ENCODE results near the gene KLF9.

The KLF9 gene

DNA sequence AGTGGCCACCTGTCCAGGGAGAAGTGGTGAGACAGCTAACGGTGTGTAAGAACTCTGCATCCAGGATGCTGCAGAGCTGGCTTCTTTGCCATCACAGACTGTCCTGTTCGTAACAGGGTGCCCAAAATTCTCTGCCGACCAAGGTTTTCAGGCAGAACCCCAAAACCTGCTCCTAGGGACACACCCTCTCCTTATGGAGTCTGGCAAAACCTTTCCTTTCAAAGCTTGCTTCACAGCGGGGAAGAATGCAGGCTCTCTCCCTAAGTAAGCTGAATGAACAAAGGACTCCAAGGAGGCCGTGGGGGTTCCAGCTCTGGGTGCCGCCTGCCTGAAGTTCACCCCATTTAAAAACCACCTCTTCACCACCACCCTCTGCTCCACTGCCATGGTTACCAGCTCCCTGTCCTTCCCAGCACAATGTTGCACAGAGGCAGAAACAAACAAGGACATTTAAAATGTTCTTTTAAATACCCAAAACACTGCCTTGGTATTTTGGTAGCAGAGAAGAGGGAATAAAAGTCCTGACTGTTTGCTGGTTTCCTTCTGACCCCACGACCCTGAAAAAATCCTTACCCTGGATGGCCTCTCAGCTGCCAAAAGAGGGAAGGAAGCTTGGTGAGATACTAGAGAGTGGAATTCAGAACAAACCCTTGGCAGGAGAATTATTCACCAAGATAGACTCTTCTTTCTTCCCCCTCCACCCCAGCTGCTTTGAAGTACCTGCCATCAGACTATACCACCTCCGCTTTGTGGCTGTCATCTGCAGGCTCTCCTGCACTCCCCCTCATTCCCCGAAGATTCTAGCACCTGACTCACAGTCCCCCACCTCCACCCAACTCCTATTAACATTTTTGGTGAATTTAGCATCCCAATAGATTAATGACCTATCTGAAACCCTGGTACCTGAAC, 7.1 kb upstream of the KLF9 start:
- DNase-seq, result peak; percentile 24 to 85

DNA sequence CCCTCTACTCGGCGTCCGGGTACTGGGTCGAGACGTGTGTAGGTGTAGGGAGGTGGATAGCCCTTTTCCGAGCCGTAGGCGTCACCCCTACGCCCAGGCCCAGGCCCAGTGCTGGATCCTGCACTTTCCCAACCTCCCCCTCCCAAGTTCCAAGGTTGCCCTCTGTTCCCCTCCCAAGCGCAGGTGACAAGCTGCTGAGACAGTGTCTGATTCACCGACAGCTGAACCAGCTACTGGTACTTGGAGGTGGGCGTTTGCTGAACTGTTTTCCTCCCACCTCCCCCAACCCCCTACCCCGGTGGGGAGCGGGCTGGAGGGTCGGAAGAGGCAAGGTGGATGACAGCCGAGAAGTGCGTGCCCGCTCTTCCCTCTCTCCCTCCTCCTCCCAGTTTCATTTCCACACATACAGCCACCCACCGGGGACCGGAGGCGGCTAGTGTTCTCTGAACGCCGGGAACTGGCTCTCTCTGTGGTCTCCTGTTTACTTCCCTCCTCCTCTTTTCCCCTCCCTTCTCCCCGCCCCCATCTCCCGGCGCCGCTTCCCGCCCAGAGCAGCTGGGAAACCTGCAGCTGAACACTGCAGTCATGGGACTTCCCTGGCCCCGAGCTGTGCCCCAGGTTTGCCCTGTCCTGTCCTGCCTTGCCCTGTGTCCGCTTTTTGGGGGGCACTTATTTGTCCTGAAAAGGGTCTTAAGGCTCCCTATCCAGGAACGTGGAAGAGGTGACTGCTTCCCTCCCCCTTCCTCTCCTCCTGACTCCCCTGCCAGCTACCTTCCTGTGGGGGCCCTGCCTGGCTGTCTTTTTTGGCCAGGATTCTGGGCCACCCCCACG, 6.2 kb upstream of the KLF9 start:
- DNase-seq, result peak; percentile 59 to 81

DNA sequence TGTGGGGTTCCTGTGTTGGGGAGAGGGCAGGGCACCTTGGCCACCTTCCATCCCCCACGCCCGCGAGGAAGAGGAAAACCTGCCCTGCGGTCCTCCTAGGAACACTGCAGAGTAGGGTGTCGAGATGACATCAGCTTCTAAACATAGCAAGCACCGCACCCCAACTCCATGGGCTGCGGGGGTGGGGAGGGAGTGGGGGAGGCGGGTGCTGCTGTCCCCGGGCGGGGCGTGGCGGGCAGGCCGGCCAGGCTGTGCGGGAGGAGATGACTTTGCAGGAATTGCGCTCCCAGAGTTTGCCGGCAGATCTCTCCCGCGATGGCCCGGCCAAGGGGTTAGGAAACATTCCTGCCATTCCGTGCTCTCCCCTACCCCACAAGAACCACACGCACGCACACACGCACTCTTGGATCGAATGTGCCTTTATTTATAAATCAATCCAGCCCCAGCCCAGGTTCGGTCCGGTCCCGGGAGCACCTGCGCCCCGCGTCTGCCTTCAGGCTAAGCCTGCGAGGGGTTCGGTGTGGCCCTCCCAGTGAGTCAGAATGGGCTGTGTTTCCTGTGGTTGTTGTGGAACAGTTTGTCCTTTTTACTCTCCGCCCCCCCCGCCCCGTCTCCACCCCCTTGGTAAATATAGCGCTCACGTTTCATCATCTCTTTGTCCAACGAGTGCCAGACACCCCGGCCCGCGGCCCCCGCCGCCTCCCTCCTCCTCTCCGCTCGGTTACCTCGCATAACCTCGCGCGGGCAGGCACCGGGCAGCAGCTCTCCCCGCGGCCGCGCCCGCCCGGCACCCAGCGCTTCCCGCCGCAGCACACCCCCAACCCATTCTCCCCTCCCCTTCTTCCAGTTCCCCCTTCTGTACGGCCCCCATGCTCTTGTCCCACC, 5.3 kb upstream of the KLF9 start:
- DNase-seq, result peak; percentile 78 to 86

DNA sequence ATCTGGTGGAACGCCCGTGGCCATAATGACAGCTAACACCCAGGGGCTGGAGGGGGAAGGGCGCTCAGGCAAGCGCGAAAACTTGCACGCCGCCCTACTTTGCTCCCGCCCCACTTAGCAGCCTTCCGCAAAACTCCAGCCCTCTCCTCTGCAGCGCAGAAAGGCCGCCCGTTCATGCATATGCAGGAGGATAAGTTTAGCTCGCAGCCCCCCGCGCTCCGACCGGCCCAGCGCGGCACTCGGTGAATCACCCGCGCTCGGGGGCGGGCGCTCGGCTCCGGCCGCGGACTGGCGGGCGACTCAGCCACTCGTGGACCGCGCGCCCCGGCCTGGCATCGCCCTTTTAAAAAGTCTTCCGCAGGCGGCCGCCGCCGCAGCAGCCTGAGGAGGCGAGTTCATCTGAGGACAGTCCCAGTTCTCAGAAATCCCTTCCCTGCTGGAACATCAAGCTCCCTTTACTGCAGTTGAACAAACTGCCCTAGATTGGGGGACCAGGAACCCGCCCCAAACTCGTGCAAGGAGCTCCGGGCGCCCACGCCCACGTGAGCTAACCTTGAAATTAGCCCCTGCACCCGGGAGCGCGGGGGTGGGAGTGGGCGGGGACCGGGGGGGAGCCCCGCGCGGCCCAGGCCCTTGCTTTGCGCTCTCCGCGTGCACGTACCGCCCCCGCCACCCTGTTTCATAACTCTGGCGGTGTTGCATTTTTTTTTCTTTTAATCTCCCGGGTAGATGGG, 4.5 kb upstream of the KLF9 start:
- peak; percentile 88 to 92 for DNase-seq

DNA sequence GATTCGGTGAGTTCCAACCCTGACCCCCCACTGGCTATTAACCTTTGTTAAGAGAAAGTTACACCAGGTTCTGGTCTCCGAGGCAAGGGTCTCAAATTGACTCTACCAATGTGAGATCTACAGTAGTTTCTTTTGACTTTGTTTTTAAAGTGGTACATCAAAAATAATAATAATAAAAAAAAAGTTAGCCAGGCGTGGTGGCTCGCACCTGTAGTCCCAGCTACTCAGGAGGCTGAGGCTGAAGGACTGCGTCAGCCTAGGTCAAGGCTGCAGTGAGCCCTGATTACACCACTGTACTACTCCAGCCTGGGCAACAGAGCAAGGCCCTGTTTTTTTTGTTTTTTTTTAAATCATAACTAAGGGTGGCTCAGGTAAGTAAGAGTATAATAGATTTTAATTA, 1.0 kb upstream of the KLF9 start:
- DNase-seq, result no peak

DNA sequence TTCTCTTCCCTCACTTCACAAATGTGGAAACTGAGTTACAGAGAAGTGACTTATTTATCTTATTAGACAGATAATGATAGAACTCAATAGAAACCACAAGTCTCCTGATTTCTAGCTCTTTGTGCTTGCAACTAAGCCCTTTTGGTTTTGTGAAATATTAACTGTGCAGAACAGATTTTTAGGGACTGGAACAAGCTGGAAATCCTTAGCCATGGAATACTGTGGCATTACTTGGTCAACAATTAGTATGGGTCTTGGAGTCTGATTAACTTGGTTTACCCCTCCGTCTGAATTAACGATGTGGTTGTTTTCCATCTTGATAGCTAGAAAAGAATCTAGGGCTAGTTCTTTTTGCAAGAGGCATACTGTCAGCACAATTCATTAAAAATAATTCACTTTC, 584 bp upstream of the KLF9 start:
- DNase-seq, result no peak

DNA sequence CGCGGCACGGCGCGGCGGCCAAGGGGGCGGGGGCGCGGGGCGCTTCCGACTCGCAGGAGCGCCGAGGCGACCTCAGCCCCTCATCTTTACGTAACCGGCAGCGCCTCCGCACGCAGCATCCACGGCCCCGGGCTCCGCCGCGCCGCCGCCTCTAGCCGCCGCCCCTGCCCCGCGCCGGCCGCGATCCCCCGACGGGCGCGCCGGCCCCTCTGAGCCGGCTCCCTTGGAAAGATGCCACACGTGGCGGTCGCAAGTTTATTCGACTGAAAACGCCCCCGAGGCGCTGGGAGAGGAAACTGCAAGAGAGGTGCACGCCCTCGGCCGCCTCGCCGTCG, 1.0 kb downstream of the KLF9 start:
- DNase-seq, result peak in 1 of 2 experiments; percentile 62

DNA sequence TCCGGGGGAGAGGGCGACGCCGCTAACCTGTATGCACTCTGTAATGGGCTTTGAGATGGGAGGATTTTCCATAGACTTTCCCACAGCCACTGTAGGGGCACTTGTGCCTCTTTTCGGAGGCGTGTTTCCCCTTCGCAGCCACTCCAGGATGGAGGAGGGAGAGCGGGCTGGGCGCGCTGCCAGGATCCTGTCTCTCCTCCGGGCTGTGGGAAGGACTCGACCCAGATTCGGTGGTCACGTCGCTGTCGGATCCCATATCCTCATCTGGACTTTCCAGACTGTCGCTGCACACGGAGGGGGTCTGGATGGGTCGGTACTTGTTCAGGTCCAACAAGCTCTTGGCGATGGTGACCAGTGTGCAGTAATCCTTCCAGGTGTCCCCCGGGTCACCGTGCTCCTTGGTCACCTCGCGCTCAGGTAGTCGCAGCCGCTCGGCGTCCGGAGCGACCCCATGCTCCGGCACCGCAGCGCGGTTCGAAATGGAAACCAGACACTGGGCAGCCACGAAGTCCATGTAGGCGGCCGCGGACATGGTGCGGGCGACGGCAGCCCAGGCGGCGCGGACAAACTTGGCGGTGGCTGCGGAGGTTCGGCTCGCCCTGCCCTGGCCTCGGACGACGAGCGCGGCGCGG, 1.5 kb downstream of the KLF9 start:
- peak; percentile 32 to 36 for DNase-seq

DNA sequence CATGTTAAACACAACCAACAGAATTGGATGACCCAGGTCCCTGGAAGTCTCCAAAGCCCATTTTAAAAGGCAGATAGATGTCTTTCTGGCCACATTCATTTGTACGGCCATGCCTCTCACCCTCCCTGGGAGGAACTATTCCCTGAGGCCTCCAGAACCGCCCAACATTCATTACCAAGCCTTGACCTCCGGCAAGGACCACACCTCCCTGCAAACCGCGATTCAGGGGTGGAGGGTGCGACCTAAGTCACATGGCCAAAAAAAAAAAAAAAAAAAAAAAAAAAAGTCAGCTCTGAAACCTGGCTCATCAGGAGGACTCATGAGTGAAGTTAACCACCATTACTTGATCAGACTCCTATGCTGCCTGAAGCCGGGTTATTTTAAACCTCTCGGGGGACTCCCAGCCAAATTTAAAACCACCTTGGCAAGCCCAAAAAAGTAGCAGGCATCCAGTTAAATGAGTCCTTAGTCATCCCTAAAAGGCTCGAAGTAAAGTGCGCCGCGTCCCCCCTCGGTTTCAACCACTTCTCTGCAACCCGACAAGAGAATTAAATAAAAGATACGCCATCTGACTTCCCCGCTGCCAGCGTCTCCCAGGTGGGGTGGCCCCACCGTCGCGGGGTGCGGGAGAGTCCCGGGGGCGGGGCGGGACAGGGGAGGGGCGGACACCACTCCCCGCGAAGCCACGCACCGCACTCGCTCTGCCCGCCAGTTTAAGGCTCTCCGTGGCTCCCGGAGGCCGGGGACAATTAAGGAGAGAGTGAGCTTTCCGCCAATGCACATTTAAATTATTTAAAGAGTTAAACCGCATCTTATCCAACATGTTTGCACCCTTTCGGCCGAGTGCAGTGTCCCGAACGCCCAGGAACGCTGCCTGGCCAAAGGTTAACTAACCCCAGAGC, 2.3 kb downstream of the KLF9 start:
- DNase-seq, result peak; percentile 67 to 68

DNA sequence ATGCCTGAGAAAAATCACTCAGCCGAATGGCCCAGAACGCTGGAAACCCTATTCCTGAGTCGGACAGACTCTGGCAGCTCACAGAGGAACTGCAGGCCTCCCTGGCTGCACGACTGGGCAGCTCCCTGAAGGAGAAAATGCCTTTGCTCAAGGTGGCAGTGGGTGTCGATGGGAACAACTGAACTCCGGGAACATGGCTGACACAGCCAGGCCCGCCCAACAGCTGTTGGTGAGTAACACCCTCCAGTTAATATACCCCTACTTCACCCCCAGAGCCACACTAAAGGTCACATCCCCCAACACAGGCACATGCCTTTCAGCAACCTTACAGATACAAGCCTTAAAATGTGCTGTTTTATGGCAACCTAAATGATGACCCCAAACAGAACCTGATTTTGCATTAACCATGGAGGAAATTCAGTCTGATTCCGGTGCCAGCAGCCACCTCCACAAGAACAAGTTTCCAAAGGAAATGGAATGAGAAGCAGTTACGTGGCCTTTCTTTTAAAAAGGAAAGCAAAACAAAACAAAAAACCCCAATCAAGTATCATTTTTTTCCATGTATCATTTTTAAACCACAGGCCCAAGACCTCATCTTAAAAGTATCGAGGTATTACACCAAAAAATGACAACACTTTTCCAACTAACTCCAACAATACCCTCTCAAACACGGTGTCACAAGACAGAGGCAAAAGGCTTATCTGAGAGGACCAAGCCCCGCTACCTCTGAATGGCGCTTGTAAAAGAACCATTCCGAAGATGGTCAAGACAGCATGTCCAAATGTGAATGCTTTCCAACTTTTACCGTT, 3.1 kb downstream of the KLF9 start:
- peak in 1 of 2 experiments; percentile 63 for DNase-seq

DNA sequence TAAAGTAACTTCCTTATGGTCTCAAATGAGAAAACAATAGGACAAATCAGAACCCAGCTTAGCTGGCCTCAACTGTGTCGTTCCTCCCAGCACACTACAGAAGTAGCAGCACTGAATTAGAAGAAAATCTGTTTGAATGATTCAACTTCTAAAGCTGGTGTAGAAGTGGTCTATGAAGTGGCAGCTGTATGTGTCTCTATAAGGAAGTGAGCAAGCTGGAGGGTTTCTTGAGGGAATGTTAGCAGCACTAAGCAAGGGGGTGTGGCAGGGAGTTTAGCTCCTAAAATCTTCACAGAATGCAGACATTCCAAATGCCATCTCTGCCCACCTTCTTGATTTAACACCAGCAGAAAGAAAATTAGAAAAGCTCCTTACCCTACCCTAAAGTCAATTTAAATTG, 4.1 kb downstream of the KLF9 start:
- no peak for DNase-seq

DNA sequence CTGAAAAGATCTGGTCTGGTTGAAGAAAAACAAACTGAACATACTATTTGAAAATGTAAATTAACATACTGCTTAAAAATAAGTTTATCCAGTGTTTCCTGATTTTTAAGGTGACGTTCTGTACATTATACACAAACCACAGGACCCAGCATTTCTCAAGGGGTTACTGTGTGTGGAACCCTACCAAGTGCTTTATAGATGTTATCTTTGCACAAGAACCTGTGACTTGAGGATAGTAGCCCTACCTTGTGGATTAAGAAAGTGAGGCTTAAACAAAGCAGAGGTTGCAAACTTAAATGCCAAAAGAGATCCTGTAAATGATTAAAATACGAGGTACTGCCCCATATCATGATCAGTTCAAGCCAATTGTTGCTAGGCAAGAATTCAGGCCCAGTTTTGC, 4.7 kb downstream of the KLF9 start:
- DNase-seq, result no peak

DNA sequence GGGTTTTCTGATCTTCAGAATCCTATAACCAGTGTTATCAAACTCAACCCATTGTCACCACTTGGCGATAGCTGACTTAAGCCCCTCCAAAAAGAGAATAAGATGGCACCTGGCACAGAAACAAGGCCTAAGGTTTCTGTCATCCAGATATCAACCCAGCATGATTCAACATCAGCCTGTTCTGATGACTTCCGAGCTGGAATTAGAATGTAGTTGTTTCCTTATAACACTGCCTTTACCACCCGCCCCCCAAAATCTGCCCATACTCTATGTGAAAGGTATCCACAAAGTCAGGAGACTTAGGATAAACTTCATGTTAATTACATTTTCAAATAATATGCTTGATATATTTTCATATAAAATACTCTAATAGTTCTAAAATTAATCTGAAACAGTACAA, 5.2 kb downstream of the KLF9 start:
- no peak for DNase-seq

DNA sequence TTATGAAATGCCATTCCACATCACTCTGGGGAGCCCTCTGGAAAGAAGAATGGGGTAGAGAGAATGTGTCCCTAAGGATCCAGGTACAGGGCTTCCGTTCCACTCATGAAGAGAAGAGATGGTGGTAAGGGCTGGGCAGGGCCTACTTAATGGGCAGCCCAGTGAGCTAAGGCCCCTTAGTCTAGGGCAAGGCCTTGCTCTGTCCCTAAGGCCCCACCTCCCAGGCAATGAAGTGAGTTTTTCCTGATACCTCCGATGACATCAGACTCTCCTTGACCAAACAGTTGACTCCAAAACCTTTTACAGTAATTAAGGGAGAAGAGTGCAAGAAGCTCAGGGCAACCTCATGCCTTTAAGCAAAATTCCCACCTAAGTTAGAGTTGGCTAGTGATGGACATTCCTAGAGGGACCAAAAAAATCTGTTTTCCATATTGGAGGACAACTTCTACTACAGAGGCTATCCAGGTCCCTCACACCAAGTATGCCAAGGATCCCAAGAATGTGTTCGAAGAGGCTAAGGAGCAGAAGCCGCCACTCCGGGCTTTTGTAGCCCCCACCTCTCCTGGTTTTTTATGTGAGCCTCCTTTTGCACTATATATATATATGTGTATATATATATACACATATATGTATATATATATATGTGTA, 5.9 kb downstream of the KLF9 start:
- DNase-seq, result no peak

DNA sequence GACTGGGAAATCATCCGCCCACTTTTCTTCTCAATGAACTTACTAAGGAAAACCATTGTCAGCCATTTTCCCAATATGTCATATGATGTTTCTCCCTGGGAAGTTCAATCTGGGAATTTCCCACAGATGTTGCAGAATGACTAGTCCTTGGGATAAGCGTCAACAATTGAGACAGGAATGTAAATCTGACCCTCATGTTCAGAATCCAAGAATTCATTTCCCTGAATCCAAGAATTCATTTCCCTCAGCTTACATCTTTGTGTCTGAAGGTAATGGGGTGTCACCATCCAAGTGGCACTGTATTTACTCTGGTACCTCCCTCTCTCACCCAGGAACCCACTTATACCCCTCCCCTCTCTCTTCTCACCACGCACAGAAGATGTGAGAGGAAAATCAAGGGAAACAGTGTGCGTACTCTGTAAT, 7.4 kb downstream of the KLF9 start:
- no peak for DNase-seq

DNA sequence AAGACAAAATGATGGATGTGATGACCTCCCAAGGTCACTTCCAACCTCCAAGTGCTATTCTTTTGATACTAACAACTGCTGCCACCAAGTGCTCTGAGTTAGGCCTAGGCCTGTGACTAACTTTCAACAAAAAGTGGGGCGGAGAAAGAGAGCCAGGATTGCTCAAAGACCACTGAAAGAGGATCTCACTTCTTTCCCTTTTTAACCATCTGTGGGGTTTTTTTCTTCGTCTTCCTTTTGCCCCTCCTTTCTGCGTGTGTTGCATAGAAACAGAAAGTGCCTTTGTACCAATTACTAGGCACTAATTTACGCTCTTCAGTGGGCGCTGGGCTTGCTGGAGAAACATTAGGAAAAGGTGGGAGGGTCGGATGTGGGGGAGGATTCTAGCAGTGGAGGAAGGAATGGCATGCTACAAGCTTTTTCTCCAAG, 8.0 kb downstream of the KLF9 start:
- peak in 1 of 2 experiments; percentile 27 for DNase-seq

DNA sequence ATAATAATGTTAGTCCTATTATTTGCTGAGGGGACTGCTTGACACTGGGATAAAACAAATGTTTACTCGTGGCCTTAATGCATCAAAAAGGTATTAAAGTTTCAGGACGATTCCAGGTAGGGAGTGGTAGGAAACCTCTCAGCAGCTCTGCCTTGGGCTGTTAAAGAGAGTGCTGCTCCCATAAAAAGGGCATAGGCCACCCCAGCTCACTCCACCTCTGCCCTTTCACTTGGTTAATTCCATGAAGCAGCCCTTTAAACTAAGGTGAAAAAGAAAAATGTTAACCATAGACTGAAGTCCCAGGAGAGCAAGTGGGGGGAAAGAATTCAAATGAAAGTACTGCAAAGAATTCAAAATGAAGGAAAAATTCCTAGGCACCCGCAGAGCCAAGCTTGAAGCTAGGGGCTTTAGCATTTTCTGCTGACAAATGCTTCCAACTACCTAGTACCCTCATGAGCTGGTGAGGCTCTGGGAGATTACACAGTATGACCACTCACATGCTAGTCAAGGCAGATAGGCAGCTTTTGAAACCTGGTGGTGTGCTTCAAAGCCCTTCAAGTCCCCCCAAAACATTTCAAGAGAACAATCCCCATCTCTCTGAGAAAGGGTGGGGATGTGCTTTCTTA, 8.5 kb downstream of the KLF9 start:
- DNase-seq, result no peak

DNA sequence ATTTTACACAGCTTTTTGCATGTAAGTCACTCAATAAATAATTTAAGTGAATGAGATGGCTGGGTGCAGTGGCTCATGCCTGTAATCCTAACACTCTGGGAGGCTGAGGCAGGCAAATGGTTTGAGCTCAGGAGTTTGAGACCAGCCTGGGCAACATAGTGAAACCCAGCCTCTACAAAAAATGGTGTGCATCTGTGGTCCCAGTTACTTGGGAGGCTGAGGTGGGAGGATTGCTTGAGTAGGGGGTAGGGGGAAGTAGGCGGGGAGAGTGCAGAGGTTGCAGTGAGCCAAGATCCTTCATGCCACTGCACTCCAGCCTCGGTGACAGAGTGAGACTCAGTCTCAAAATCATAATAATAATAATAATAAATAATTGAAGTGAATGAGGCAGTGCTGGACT, 10.2 kb downstream of the KLF9 start:
- DNase-seq, result no peak

DNA sequence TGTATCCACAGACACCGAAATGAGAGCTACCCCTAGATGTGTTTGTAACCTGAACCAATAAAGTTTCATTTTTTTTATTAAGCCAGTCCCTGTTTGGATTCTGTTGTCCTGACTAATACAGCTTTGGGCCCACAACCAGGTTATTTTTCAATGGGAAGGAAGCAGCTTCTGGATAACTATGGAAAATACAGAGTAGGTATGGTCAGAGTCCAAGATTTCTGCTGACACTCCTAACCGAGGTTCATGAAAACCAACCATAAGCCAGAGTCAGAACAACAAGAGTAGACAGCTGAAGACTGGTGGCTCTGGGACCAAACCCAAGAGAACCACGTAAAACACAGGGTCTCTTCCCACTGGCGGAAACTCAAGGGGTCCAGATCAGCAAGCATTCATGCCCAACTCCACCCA, 10.8 kb downstream of the KLF9 start:
- DNase-seq, result no peak

All from stimulated activated CD4-positive, alpha-beta T cell treated with anti-CD3 and anti-CD28 coated beads, Interleukin-4, amount 100 ng/mL, for 4 hours (primary cell).